GM19239 (cell line): Measurements from ENCODE around the gene CCDC7.
"Not testable (repeated sequence)": the region's sequence is repeated elsewhere in the genome, so short reads cannot be mapped to it uniquely, and the experiment has no call there.

Experiments used
- DNase-seq: peaks from one replicate; pipeline ENCODE4 v3.0.0; 2011; ENCODE audit warnings: low spot score; ENCODE audit not compliant: insufficient read length
- FAIRE-seq: peaks from 2 replicates; lab custom pipeline; 2011; peaks lifted over from hg19 to GRCh38; lab: Jason Lieb, UNC

CCDC7 gene

DNA sequence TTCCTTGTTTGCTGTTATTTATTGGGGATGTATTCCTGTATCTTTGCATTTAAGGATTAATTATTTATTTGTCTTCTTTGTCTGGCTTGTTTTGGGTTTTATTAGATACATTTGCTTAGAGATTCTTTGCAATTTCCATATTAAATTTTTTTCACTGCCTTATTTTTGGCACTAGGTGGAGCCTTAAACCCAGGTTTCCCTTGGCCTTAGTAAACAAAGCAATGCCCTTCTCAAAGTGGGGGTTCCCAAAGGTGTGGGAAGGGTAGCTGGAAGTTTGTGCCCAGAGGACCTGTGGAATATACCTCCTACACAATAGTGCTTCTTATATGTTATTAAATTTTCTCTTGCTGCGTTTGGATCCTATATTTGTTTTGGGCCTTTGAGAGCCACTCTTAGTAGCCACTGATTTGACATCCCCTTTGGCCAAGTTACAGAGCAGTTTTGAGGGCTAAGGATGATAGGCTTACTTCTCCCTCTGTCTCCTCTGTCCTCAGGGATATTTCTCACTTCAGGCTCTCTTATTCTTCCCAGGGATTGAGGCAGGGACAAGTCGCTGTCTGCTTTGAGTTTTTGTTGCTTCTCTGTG is 349.8 kb downstream of the CCDC7 start:
- FAIRE-seq, result peak; percentile 48
- DNase-seq, result peak; percentile 15

DNA sequence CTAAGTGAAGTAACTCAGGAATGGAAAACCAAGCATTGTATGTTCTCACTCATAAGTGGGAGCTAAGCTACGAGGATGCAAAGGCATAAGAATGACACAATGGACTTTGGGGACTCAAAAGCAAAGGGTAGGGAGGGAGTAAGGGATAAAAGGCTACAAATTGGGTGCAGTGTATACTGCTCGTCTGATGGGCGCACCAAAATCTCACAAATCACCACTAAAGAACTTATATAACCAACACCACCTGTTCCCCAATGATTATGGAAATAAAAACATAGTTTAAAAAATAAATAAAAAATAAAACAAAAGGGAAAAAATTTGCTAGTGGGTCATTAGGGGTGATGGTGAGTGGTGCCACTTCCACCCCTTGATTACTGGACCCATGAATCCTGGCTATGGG is 351.5 kb downstream of the CCDC7 start:
- not testable (repeated sequence) for FAIRE-seq, DNase-seq

DNA sequence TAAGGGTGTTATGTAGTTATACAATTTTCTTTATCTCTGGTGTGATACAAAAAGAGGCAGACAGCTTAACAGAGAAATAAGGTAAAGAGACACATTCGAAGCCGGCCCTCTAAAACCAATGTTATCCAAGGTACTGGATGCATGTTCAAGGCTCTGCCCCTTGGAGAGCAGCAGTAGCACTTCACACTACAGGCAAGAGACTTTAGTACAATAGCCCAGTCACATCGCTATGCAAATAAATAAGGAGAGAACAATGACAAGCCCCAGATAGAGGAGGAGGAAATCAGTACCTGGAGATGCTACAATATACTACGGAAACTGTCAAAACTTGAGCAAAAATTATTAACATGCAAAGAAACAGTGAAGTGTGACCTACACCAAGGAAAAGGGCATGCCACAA is 401.0 kb downstream of the CCDC7 start:
- DNase-seq, result no peak
- FAIRE-seq, result no peak

DNA sequence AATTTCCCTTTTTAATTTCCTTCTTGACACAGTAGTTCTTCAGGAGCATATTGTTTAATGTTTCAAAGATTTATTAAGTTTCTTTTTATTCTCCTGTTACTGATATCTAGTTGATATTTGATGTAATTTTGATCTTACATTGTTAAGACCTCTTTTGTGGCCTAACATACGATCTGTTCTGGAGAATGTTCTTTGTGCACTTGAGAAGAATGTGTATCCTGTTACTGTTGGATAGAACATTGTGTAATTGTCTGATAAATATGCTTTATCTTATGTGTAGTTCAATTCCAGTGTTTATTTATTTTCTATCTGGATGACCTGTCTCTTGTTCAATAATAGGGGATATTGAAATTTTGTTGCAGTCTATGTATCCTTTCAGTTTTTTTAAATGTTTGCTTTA is 405.4 kb downstream of the CCDC7 start:
- no peak for DNase-seq
- FAIRE-seq, result no peak

- no peak for FAIRE-seq
- DNase-seq, result no peak
Measured at GRCh38 chr10:32854435-32854834, 408.5 kb downstream of the CCDC7 start.

- DNase-seq (no peak), FAIRE-seq (no peak)
Measured at GRCh38 chr10:32865170-32865569, 419.2 kb downstream of the CCDC7 start.

- no peak for DNase-seq
Measured at GRCh38 chr10:32877915-32878314, 432.0 kb downstream of the CCDC7 start.

GRCh38 chr10:32878646-32879045 is 432.7 kb downstream of the CCDC7 start:
- no peak for FAIRE-seq
- no peak for DNase-seq

More at GRCh38 chr10:32877915-32878314, 432.0 kb downstream of the CCDC7 start:
- FAIRE-seq, result no peak

GRCh38 chr10:32882076-32882475 is 436.1 kb downstream of the CCDC7 start:
- no peak for DNase-seq
- no peak for FAIRE-seq

- DNase-seq (no peak), FAIRE-seq (no peak)
Measured at GRCh38 chr10:32887481-32887880, 441.5 kb downstream of the CCDC7 start.

DNA sequence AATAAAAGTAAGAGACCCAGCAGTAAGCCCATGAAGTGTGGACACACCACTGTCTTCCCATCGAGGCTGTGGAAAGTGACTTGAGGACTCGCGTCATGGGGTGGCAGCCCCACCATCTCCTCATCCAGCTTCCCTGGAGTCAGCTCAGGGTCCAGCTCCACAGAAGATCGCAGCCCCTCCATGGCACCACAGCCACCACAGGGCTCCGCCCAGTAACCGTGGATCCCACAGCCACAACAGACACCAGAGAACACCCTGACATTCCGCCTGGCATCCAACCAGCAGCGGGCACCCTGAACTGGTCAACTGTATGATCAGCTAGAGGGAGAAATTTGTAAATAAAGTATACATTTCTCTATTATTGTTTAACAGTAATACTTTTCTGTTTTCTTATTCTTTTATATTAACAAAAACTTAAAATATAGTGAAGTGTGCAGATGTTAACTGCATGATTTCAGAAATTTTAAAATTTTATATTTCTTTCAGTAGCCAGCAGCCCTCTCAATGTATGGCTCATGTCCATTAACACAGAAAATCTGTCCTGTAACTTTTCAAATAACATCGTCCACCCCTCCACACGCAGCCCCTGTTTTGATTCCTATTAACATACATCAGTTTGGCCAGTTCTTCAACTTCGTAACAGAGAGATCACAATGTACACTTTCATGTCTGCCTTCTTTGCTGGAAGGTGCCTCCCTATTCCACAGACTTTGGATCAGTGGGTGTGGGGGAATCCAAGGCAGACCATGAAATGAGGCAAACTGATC is 442.4 kb downstream of the CCDC7 start:
- FAIRE-seq (no peak), DNase-seq (no peak)

- DNase-seq (no peak), FAIRE-seq (peak; percentile 4)
Measured at GRCh38 chr10:32889631-32890212, 443.8 kb downstream of the CCDC7 start.

GRCh38 chr10:32890444-32890843 is 444.5 kb downstream of the CCDC7 start:
- DNase-seq (no peak), FAIRE-seq (no peak)

DNA sequence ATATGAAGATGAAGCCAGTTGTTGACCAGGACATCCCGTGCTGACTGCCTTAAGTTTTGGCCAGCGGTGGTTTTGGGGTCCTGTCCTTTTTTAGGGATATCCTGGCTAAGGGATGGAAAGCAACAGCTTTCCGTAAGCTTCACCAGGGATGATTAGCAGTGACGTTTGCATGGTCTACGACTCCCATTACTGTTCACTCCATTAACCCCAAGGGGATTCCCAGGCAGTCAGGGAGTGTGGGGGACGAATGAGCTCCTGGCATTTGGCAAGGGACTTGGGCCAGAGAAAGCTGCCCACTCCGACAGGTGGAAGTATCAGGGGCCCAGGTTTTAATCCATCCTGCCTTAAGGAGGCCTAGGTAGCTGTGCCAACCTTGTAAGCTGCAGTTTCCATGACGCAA is 445.3 kb downstream of the CCDC7 start:
- FAIRE-seq (no peak), DNase-seq (no peak)

DNA sequence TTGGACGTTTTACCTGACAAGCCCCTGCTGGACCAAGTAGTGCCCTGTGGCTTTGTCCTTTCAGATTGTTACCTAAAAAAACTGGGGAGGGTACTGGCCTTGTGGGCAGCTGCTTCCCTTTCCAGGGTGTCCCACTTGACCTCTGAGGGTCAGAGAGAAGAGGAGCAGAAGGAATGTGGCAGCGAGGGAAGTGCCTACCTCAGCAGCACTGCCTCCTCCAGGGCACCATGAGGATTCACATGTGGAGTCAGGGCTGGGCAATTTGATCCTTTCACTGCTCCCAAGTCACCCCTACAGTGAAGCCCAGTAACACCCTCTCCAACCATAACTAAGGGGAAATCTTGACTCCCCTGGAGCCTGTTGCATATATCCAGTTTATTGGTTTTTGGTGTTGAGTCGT is 447.5 kb downstream of the CCDC7 start:
- FAIRE-seq (no peak), DNase-seq (no peak)

DNA sequence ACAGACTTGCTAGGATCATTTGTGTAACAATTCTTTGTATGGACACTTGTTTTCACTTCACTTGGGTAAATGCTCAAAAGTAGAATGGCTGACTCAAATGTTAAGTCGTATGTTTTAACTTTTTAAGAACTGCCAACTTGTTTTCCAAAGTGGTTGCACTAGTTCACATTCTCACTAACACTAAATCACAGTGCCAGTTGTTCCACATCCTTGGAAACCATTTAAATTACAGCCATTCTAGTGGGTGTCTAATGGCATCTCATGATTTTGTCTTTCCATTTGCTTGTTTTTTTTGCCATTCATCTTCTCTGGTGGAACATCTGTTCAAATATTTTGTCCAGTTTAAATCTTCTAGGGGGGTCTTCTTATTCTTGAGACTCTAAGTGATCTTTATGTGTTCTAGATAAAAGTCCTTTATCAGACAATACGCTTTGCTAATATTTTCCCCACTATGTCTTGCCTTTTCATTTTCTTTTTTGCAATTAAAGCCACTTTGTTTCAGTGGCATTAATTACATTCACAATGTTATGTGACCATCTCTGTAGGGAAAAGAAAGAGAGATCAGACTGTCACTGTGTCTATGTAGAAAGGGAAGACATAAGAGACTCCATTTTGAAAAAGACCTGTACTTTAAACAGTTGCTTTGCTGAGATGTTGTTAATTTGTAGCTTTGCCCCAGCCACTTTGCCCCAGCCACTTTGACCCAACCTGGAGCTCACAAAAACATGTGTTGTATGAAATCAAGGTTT is 448.1 kb downstream of the CCDC7 start:
- FAIRE-seq (no peak), DNase-seq (no peak)

DNA sequence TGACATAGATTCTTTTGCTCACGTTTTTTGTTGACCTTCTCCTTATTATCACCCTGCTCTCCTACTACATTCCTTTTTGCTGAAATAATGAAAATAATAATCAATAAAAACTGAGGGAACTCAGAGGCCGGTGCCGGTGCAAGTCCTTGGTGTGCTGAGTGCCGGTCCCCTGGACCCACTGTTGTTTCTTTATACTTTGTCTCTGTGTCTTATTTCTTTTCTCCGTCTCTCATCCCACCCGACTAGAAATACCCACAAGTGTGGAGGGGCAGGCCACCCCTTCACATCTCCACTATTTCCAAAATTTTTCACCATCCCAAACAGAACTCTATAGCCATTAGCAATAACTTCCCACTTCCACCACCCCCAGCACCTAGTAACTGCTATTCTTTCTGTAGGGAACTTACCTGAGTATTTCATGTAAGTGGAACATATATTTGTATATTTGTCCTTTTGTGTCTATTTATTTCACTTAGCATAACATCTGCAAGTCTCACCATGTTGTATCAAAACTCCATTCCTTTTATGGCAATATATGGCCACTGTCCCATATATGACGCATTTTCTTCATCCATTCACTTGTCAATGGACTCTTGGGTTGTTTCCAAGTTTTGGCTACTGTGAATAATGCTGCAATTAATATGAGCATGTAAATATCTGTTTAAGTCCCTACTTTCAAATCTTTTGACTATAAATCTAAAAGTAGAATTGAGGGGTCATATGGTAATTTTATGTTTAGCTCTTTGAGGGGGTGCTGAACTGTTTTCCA is 449.4 kb downstream of the CCDC7 start:
- not testable (repeated sequence) for DNase-seq, FAIRE-seq

GRCh38 chr10:32901815-32902214 is 455.9 kb downstream of the CCDC7 start:
- FAIRE-seq (no peak), DNase-seq (no peak)

DNA sequence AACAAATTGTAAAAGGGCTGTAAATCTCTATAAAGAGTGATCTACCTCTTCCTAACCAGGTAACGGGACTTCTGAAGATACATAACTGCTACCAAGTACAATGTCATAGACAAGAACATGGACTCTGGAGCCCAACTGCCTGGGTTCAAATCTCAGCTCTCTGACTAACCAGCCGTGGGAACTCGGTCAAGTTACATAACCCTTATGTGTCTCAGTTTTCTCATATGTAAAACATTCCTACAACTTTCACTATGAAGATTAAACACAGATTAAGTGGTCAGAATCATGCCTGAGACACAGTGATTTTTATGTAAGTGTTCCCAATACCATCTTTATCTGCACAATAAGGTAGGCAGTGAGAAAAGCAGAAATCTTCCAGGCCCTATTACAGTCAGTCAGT is 459.5 kb downstream of the CCDC7 start:
- FAIRE-seq, result no peak

DNA sequence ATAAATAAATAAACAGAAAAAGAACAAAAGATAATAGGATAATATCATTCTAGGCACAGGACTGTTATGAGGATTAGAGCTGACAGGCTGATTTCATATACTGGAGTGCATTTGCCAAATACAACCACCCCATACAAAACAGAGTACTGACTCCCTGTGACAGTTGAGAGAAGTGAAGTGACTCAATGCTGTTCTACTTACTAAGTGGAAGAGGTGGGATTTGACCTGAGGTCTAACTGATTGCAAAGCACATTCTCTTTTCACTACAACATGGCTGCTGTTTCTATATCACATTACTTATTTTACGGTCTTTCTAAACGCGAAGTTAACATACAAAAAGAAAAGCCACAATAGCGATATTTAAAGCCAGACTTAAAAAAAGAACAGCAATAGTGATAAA is 460.7 kb downstream of the CCDC7 start:
- FAIRE-seq (no peak), DNase-seq (no peak)

More for the DNA sequence above, 459.5 kb downstream of the CCDC7 start:
- DNase-seq, result no peak
